ENCODE measurements around the gene CSTPP1.

The CSTPP1 gene

DNA sequence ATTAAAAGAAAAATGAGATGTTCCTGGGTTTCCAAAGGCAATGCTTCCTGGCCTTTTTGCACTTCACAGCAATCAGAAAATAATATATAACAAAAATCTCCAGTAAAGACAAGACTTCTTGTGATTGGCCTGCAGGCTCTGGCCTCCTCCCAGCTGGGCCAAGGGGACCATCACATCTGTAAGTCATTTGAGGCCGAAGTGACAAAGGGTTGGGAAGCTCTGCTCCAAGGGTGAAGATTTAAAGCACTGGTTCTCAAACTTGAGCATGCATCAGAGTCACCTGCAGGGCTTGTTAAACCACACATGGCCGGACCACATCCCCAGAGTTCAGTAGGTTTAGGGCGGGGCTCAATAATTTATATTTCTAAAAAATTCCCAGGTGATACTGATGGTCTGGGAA is 208.0 kb downstream of the CSTPP1 start:
- no peak for DNase-seq

DNA sequence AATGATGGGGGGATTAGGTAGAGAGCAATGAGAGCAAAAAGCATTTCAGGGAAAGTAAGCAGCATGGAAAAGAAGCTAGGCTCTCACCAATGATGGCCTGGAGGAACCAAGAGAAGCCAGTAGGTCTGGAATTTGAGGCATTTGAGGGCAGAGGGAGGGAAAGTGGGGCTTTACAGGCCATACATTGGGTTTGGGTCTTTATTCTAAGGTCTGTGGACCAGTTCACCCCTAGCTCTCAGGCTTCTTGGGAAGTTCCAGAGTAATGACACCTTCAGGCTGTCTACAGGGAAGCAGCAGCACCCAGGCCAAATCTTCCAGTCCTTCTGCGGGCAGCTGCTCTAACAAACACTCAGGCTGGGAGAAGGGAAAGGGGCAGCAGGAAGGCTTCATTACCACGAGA is 210.7 kb downstream of the CSTPP1 start:
- DNase-seq = no peak

GRCh38 chr11:47147681-47148080 is 211.1 kb downstream of the CSTPP1 start:
- no peak for DNase-seq

- DNase-seq = no peak
Measured at GRCh38 chr11:47148270-47148669, 211.7 kb downstream of the CSTPP1 start.

DNA sequence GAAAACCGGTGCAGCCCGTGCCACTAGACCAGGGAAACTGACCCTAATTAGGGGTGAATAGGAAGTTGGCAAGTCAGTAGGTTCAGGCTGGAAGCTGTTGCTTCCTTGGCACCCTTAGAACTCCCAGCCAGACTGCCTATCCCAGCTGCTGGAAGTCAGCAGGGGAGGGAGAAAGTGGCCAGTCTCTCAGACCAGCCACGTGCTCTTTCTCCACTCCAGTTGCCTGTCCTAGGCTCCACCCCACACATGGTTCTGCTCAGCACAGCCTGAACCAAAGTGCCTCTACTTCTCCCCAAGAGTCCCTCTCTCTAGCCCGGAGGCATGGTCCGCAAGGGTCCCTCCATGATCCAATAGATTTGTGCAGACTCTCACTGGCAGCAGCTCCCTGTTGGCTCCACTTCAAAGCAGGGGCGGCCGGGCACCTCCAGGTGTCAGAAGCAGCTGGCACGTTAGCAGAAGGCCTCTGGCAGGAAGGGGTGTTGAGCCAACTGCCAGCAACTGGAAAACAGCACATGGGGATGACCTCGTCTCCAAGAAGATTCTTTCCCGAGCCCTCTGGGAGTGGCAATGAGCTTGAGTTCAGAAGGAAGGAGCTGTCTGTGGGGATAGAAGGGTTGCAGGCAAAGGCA is 212.5 kb downstream of the CSTPP1 start:
- DNase-seq = no peak

DNA sequence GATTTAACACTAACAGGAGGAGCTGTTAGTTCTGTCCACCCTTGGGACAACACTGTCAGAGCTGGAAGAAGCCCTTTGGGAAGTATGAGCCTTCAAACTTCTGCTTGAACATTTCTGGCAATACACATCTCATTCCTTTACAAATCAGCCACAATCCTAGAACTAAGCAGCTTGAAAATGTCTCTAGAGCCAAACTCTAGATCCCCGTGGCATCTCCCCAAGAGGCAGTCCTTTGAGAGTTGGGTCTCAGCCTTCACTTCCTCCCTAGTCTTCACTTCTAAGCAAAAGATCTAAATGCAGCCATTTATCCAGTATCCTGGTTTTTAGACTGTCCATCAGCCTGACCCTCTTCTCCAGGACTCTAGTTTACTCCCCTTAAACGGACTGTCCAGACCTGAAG is 213.2 kb downstream of the CSTPP1 start:
- no peak for DNase-seq

DNA sequence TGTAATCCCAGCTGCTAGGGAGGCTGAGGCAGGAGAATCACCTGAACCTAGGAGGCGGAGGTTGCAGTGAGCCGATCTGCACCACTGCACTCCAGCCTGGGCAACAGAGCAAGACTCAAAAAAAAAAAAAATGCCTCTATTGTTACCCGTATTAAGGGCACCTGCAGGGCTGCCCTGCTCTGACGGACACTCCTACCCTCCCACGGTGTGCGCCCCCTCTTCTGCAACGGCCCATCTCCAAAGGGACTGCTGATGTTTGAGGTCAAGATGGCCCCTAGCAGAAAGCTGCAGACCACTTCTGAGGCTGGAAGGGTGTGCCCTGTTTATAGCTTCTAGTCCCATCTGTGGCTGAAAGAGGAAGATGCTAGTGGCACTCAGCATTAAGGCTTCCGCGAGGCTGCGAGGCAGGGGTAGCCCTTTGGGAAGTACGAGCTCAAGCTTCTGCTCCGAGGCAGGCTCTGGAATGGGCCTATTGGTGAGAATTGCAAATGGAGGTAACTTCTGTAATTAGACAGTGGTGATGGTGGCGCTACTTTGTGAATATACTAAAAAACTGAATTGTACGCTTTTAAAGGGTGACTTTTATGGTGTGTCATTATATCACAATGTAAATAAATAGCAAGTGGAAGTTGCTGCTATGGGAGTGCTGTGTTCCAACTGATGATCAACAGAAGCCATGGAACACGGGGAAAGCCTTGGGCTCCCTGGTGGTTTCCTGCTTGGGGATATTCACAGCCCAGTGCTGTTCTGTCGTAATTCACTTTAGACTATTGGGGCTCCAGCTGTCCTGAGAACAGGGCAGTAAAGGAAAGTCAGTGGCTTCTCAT is 215.8 kb downstream of the CSTPP1 start:
- DNase-seq = peak in 1 of 2 donors; percentile 11

DNA sequence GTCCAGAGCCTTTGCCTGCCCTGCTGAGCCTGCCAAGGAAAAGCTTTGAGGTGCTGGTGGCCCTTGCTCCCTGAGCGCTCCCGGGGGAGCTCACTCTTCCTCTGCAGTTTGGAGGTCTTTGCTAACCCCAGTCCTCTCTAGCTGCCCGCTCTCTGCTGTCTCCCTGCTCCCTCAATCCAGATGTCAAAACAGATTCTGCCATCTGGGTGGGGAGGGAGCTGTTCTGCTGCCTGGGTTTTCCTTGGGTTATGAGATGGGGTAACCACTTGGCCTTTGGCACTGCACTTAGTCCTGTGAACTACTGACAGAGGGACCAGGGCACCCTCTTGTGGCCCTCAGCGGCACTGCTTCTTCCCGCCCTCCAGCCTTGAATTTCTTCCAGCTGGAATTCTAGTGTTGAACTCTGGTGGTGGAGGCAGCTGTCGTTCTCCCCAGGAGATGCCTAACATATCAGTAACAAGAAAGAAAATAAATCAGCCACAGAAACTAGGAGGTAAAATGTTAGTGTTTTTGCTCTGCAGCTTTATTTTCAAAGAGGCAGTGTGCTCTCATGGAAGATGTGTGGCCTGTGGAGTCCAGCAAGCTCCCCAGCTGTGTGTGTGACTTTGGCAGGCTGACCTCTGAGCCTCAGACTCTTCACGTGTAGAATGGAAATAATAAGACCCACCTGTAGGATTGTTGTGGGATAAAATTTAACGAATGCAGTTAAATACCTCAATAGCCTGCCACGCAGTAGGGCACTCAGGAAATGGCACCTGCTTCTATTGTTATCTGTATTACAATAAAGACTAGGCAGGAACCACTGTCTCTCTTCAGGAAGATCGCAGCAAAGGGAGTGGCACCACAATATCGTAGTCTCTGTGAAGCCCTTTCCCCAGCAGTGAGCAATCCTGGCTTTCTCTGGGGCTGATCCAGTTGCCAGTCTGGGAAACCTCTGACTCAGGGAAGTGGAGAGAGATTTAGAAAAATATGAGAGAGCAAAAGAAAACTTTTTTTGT is 216.7 kb downstream of the CSTPP1 start:
- peak; percentile 52 to 86 for DNase-seq

GRCh38 chr11:47154616-47155570 is 218.3 kb downstream of the CSTPP1 start:
- DNase-seq = no peak

GRCh38 chr11:47155879-47156278 is 219.3 kb downstream of the CSTPP1 start:
- DNase-seq = no peak

DNA sequence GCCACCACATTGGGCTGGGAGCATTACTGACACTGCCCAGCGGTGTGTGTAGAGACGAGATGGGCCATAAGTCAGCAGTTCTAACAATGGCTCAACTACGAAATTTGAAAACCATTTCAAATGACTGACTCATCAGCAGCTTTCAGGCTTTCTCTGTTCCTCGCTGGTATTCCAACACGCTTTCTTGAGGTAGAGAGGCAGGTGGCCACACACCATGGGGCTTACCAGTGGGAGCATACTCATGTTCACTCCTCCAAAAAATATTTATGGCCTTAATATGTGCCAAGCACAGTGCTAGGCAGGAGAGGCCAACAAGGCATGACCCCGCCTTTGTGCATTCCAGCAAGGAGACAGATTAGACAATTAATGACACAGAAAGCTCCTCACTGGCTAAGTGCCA is 219.8 kb downstream of the CSTPP1 start:
- no peak for DNase-seq

GRCh38 chr11:47156951-47157350 is 220.4 kb downstream of the CSTPP1 start:
- DNase-seq = no peak

DNA sequence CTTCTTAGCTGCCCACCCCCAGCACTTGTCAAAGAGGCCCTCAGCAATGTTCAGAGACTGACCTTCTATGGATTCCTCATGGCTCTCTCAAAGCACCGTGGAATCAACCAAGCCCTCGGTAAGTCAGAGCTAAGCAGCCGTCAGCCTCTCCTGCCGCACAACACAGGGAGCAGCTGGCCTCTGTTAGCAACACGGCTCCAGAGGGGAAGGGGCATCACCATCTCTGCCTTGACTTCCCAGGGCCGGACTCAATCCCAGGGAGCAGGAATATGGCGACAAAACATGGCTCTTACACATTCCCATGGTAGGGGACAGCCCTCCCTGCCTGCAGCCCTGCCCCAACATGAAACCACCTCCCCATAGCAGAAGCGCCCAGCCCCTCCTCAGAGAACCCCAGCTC is 221.2 kb downstream of the CSTPP1 start:
- no peak for DNase-seq

GRCh38 chr11:47158242-47158641 is 221.7 kb downstream of the CSTPP1 start:
- DNase-seq = no peak

- no peak for DNase-seq
Measured at GRCh38 chr11:47160753-47161133, 224.2 kb downstream of the CSTPP1 start.

DNA sequence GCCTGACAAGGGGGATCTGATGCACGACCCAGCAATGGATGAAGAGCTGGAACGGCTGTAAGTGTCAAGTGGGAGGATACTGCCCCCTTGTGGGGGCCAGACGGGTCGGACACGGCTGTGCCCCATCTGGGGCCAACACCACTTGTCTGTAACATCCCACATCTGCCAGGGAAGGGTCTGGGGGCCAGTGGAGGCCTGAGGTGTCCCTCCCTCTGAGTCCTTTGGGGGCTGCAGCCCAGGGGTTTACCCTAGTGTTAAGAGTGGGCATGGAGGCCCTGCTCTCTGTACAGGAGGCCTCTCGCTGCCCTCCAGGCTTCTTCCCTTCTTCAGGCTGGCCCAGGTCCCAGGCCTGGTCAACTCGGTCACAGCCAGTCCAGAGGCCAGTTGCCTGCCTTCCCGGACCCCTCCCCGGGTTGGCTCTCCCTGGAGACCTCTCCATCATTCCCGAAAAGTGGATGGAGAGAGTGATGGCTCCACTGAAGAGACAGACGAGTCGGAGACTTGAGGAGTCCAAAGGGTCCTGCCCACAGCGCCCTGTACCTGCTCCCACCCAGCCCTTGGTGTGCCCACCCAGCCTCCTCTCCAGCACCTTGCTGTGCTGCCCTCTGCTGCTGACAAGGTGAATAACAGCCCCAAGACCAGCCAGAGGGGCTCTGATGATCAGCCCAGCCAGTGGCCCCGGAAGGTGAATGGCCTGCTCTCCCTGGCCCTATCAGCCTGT is 224.7 kb downstream of the CSTPP1 start:
- peak; percentile 19 to 68 for DNase-seq

DNA sequence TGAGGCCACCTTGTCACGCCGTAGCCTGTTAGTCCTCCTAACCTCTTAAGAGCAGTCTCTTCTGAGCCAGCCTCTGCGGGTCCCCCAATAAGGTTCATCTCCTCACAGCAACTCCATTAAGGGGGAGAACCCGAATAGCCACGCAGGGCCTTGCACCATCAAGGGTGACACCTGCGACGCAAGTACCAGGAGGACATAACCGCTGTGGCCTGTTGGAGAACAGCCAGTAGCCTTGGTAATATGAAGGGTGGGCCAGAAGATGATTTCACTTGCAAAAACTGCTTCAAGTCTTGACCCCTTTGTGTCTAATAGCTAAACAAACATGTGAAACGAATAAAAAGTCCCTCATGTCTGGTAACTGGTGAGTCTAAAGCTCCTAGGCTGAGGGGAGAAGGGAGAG is 225.3 kb downstream of the CSTPP1 start:
- DNase-seq = no peak

- no peak for DNase-seq
Measured at GRCh38 chr11:47162426-47162825, 225.9 kb downstream of the CSTPP1 start.

DNA sequence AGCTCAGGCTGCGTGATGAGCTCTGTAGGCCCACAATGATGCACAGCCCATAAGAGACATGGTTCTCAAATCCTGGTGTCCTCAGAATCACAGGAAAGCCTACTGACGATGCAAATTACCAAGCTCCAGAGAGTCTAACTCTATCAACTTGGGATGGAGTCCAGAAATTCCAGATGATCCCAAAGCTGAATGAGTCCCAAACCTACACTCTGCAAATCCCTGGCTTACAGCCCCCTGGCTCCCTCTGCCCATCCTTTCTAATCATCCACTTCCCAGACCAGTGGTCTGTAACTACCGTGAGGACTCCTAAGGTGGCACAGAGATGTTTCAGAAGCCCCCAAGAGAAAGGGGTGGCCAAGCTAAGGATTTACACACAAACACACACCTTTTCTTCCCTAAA is 226.6 kb downstream of the CSTPP1 start:
- no peak for DNase-seq

DNA sequence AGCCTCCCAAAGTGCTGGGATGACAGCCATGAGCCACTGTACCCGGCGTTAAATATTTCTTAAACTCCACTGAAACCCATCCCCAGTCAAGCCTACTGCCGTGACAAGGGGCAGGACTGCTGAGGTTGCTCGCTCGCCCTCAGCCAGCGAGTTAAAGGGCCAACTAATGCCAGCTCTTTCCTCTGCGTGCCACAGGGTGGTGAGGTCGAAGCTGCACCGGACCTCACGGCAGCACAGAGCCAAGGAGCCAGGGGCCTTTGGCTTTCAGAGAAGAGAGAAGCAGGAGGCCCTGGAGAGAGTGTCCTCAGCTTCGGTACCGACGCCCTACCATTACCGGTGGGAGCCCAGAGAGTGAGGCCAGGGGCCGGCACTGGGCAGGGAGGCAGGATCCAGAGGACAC is 227.3 kb downstream of the CSTPP1 start:
- no peak for DNase-seq

DNA sequence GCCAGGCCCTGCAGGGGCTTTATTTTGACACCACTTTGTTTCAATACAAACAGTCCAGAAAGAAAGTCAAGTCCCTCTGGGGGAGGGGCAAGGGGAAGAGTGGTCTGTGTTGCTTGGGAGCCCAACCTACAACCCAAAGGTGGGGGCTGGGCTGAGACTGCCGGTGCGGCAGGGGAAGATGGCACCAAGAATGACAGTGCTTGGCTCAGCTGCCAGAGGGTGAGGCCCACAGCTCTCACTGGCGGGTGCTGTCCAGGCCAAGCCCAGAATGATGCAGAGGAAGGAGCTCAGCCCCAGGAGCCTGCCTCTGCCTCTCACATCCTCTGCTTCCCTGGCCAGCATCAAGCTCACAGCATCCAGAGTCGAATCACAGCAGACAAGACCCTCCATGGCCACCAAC is 227.8 kb downstream of the CSTPP1 start:
- no peak for DNase-seq
